ENCODE data around the gene PLPPR3. TPM values are rescaled to one million over a fixed set of nuclear protein-coding genes. Genes with fewer than 3 reads are reported as not detected.

PLPPR3 gene
- polyA plus RNA-seq, 1 of the 3 experiments (the other 2 are of a cell fraction) = 1.6 TPM

- H4K20me1 ChIP-seq (ENCODE audit: insufficient read depth) = peaks cover 93% of the 10 kb centered on the region
- no peak overlapping the region for H3K4me2 ChIP-seq
- H3K79me2 ChIP-seq (ENCODE audit: insufficient read depth) = peaks cover 70% of the 10 kb centered on the region
These were observed 13.9 kb downstream of the PLPPR3 start for GRCh38 chr19:807627-808422.

More at GRCh38 chr19:807627-808422, 13.9 kb downstream of the PLPPR3 start:
- H3K9me2 ChIP-seq = no peaks in the 10 kb centered on the region
- no peak overlapping the region for H3K27ac ChIP-seq (ENCODE audit: low read depth in 2 of 2, low read length in 1 of 2)
- ChIA-PET POLR2A (no interaction called here), CTCF (no interaction called here)
- no peaks in the 10 kb centered on the region for H3K27me3 ChIP-seq (ENCODE audit: insufficient read depth)
- H3K9ac ChIP-seq = no peak overlapping the region
- H2AFZ ChIP-seq (ENCODE audit: low read depth) = no peak overlapping the region
- TF ChIP-seq CHD2 (IDR thresholded peaks at IDR 0.05; ENCODE audit: low read length, partially characterized antibody) (no peak), NFIC (IDR thresholded peaks at IDR 0.05; ENCODE audit: borderline replicate concordance) (no peak), REST (IDR thresholded peaks at IDR 0.05; ENCODE audit: low read depth, low read length) (no peak), USF1 (IDR thresholded peaks at IDR 0.05; ENCODE audit: borderline replicate concordance, low read depth) (no peak), POLR2AphosphoS5 (IDR thresholded peaks at IDR 0.05; ENCODE audit: low read depth, low read length) (no peak), EZH2phosphoT487 (IDR thresholded peaks at IDR 0.05; ENCODE audit: borderline replicate concordance, low read depth) (no peak), MXI1 (IDR thresholded peaks at IDR 0.05; ENCODE audit: low read depth, low read length) (no peak), FOSL2 (IDR thresholded peaks at IDR 0.05; ENCODE audit: borderline replicate concordance, low read depth) (no peak), MEF2A (IDR thresholded peaks at IDR 0.05; ENCODE audit: borderline replicate concordance, low read depth) (no peak), TCF12 (IDR thresholded peaks at IDR 0.05) (no peak), TAF1 (IDR thresholded peaks at IDR 0.05; ENCODE audit: borderline replicate concordance, low read depth, low read length) (no peak), TEAD4 (IDR thresholded peaks at IDR 0.05; ENCODE audit: borderline replicate concordance, insufficient read depth) (no peak), RAD21 (IDR thresholded peaks at IDR 0.05; ENCODE audit: low read length) (no peak), NRF1 (IDR thresholded peaks at IDR 0.05; ENCODE audit: low read depth, low read length) (no peak), RXRA (IDR thresholded peaks at IDR 0.05; ENCODE audit: borderline replicate concordance, low read depth) (no peak), FOXJ3 (CRISPR knock-in tag; IDR thresholded peaks at IDR 0.05) (no peak), SMC3 (IDR thresholded peaks at IDR 0.05; ENCODE audit: low read depth, low read length) (no peak), FOXM1 (IDR thresholded peaks at IDR 0.05; ENCODE audit: low read depth) (no peak), SIN3A (IDR thresholded peaks at IDR 0.05; ENCODE audit: borderline replicate concordance, low read depth, low read length) (no peak)
- TF ChIP-seq, protein P1, sequence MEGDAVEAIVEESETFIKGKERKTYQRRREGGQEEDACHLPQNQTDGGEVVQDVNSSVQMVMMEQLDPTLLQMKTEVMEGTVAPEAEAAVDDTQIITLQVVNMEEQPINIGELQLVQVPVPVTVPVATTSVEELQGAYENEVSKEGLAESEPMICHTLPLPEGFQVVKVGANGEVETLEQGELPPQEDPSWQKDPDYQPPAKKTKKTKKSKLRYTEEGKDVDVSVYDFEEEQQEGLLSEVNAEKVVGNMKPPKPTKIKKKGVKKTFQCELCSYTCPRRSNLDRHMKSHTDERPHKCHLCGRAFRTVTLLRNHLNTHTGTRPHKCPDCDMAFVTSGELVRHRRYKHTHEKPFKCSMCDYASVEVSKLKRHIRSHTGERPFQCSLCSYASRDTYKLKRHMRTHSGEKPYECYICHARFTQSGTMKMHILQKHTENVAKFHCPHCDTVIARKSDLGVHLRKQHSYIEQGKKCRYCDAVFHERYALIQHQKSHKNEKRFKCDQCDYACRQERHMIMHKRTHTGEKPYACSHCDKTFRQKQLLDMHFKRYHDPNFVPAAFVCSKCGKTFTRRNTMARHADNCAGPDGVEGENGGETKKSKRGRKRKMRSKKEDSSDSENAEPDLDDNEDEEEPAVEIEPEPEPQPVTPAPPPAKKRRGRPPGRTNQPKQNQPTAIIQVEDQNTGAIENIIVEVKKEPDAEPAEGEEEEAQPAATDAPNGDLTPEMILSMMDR (IDR thresholded peaks at IDR 0.05) = no peak
- DNase-seq = peak; percentile 48
- no peak overlapping the region for H3K4me3 ChIP-seq (ENCODE audit: low read depth in 2 of 2, low read length in 1 of 2)
- no peaks in the 10 kb centered on the region; a peak in 1 of 4 replicates for H3K4me1 ChIP-seq (ENCODE audit: control insufficient read depth in 1 of 2, insufficient read depth in 2 of 2, low read depth in 1 of 2, low read length in 1 of 2)
- peaks cover 56 to 84% of the 10 kb centered on the region in 2 experiments for H3K36me3 ChIP-seq (replicated peaks in 1 of 2; ENCODE audit: control insufficient read depth in 1 of 2, insufficient read depth in 2 of 2, low read length in 1 of 2)
- H3F3A ChIP-seq (replicated peaks; ENCODE audit: insufficient read depth) = peaks cover 34% of the 10 kb centered on the region
- H3K9me3 ChIP-seq = no peaks in the 10 kb centered on the region
- WGBS (ENCODE audit: low lambda C conversion rate) = 95% methylated on average over 43 of the region's 44 CpGs
